HUES48 (cell line): ENCODE measurements around the gene CCL18.
"Not testable (repeated sequence)": the region's sequence is repeated elsewhere in the genome, so short reads cannot be mapped to it uniquely, and the experiment has no call there.

ENCODE experiments used
- H3K27ac ChIP-seq: one replicate; pipeline ENCODE4 v1.7.0; 2013; ENCODE audit warnings: low read depth, low read length, inconsistent platforms
- H3K27me3 ChIP-seq: 2 replicates; pipeline ENCODE4 v1.6.1; 2013; ENCODE audit warnings: mild to moderate bottlenecking, low read length; ENCODE audit not compliant: control insufficient read depth, insufficient read depth
- H3K36me3 ChIP-seq: 2 replicates; pipeline ENCODE4 v1.6.1; 2013; ENCODE audit warnings: low read length; ENCODE audit not compliant: control insufficient read depth, insufficient read depth
- H3K4me1 ChIP-seq: 2 replicates; pipeline ENCODE4 v1.6.1; 2013; ENCODE audit warnings: mild to moderate bottlenecking, low read length; ENCODE audit not compliant: control insufficient read depth, insufficient read depth
- H3K4me3 ChIP-seq: 2 replicates; pipeline ENCODE4 v1.5.1; 2013; ENCODE audit warnings: mild to moderate bottlenecking, low read depth, low read length
- H3K9ac ChIP-seq: 2 replicates; pipeline ENCODE4 v1.6.1; 2013; ENCODE audit warnings: mild to moderate bottlenecking, low read depth, low read length, moderate library complexity
- H3K9me3 ChIP-seq: 2 replicates; pipeline ENCODE4 v1.6.1; 2013; ENCODE audit warnings: low read length; ENCODE audit not compliant: control insufficient read depth, insufficient read depth

Gene CCL18

DNA sequence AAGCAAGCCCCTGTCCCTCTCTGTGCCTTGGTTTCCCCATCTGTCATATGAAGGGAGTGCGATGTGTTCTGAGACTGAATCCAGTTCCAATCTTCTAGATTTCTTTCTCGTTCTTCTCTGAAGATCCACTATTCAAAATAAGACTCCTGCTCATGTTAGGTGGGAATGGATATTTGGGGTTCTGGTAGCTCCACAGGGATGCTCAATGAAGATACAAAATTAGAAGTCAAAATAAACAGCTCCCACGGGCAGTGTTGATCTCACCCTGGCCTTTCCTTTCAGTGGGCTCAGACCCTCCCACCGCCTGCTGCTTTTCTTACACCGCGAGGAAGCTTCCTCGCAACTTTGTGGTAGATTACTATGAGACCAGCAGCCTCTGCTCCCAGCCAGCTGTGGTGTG is 40.2 kb downstream of the CCL18 start:
- H3K27me3 ChIP-seq, H3K9ac ChIP-seq, H3K4me1 ChIP-seq, H3K27ac ChIP-seq, H3K9me3 ChIP-seq, H3K4me3 ChIP-seq, H3K36me3 ChIP-seq: not testable (repeated sequence)

DNA sequence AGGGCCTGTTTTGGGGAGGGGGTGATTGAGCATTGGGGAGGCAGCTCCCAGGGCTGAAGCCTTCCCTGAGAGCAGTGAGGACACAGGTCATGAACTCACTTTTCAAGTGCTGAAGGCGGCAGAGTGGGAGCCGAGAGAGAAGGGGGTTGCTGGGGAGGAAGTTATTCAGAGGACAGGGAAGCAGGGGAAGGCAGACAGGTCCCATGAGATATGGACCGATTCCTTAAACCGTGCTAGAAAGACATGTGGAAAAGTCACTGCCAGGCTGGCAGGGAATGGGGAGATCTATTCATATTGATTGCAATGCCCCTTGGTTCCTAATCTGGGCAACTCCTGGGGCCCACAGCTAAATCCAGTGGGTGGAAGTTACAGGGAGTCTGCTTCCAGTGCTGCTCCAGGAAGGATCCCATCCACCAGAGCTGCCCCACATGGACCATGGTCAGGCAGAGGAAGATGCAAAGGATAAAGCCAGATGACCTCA is 40.7 kb downstream of the CCL18 start:
- Histone ChIP-seq H3K4me1 (no peaks in the 10 kb centered on the region), H3K27me3 (no peaks in the 10 kb centered on the region), H3K27ac (no peak overlapping the region), H3K9ac (no peak overlapping the region), H3K4me3 (no peak overlapping the region), H3K9me3 (no peaks in the 10 kb centered on the region), H3K36me3 (no peaks in the 10 kb centered on the region)

DNA sequence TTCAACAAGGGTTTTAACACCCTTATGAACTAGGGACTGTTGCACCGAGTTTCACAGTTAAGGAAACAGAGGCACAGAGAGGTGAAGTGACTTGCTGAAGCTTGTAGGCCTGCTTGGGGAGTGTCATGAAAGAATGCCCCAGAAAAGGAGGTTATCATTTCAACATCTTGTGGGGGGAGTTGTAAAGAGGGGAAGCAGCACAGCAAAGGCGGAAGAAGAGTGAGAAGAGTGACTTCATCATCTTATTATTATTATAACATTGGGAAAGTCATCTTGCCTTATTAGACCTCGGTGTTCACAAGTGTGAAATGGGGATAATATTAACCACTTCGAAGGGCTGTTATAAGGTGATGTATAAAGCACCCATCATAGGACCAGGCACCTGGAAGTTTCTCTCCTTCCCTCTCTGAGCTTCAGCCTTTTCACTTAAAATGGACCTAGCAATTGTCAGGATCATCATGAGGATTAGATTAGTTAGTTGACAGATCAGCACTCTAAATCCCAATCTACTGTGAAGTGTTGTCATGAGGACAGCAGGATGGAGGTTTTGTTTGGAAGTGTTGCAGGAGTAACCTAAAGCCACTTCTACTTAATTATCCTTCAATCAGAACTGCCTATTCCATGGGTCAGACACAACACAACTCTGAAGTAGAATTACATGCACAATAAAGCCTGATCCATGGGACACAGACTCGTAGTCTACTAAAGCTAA is 41.9 kb downstream of the CCL18 start:
- H3K4me1 ChIP-seq: no peaks in the 10 kb centered on the region
- H3K27me3 ChIP-seq: no peaks in the 10 kb centered on the region
- no peaks in the 10 kb centered on the region for H3K9me3 ChIP-seq
- no peaks in the 10 kb centered on the region for H3K36me3 ChIP-seq
- H3K27ac ChIP-seq: no peak overlapping the region
- no peak overlapping the region for H3K9ac ChIP-seq
- no peak overlapping the region for H3K4me3 ChIP-seq

DNA sequence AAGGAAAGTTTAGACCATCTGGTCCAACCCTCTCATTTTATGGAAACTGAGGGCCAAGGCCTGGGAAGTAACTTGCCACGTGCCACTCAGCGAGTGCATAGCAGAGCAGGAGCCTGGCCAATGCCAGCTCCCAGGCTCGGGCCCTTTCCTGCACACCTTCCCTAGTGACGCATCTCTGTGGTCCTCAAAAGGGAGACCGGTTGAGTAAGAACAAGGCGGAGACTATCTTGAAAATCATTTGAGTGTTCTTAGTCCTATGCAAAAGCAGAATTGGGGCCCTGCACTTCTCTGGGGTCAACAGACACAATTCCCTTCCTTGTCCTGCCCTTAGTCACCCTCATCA is 42.4 kb downstream of the CCL18 start:
- no peaks in the 10 kb centered on the region for H3K4me1 ChIP-seq
- H3K4me3 ChIP-seq: no peak overlapping the region
- no peaks in the 10 kb centered on the region for H3K9me3 ChIP-seq
- no peaks in the 10 kb centered on the region for H3K36me3 ChIP-seq
- H3K27ac ChIP-seq: no peak overlapping the region
- no peaks in the 10 kb centered on the region for H3K27me3 ChIP-seq
- no peak overlapping the region for H3K9ac ChIP-seq

DNA sequence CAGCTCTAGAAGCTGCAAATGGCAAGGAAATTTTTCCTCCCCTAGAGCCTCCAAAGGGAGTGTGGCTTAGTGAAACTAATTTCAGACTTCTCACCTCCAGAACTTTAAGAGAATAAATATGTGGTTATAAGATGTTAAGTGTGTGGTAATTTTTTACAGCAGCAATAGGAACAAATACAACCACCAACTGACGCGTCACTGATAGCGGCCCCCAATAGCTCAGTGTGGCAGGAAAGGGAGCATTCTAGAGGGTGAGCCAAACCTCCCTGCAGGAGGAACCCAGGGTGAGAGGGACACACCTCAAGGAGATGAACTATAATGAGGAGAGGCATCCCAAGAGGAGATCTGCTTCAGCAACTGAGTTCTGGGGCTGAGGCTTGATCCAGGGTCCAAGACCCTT is 43.6 kb downstream of the CCL18 start:
- Histone ChIP-seq H3K27ac (no peak overlapping the region), H3K4me3 (no peak overlapping the region), H3K4me1 (no peaks in the 10 kb centered on the region), H3K27me3 (no peaks in the 10 kb centered on the region), H3K9ac (no peak overlapping the region), H3K36me3 (no peaks in the 10 kb centered on the region), H3K9me3 (no peaks in the 10 kb centered on the region)

DNA sequence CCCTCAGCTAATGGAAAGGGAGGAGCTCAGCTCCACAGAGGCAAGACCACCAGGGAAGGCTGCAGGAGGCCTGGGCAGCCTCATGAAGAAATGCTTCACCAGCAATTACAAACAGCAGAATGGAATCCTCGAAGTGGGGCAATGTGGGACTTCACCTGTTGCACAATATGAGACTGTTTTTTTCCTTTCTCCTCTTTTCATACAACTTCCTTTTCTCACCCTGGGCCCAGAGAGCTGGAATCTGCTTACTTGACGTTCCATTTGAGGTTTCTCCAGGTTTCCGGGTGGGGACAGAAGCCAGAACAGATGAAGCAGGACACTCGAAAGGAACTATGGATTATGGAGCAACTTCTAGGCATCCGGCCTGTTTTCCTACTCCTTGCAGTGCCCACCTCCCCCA is 44.2 kb downstream of the CCL18 start:
- not testable (repeated sequence) for H3K27me3 ChIP-seq, H3K9me3 ChIP-seq, H3K4me1 ChIP-seq, H3K9ac ChIP-seq, H3K4me3 ChIP-seq, H3K36me3 ChIP-seq, H3K27ac ChIP-seq

DNA sequence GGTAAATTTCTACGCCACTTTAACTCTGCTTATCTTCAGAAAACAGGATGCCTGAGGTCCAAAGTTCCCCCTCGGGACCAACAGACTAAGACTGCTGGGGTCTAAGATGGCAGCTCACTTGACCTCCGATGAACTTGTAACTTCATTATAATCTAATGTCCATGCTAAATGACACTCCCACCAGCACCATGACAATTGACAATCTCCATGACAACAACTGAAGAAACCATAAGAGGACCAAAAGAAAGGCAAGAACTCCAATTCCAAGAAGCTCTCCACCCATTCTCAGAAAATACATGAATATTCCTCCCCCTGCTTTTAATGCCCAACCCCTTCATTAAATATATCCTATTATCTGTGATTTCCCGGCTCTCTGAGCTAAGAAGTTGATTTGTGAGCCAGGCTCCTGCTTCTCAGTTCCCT is 47.0 kb downstream of the CCL18 start:
- no peaks in the 10 kb centered on the region for H3K27me3 ChIP-seq
- no peaks in the 10 kb centered on the region for H3K4me1 ChIP-seq
- no peaks in the 10 kb centered on the region for H3K36me3 ChIP-seq
- H3K4me3 ChIP-seq: no peak overlapping the region
- H3K27ac ChIP-seq: no peak overlapping the region
- H3K9ac ChIP-seq: no peak overlapping the region
- H3K9me3 ChIP-seq: no peaks in the 10 kb centered on the region; the same call in 1 of the 2 replicates

DNA sequence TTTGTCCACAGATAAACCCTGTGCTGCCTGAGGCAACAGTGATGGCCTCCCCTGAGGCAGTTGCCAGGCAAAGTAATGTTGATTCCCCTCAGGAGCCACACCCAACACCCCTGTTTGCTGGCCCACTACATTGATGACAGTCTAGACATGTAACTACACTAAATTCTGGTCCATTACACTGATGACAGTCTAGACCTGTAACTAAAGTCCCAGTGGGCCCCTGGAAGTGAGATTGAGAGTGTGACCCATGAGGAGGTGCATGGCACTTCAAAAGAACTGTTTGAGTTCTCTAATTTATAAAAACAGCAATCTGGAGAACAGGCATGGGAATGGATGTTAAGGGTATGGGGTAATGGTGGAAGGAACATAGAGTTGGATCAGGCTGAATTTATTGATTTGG is 48.5 kb downstream of the CCL18 start:
- no peak overlapping the region for H3K4me3 ChIP-seq
- H3K9ac ChIP-seq: no peak overlapping the region
- no peaks in the 10 kb centered on the region for H3K36me3 ChIP-seq
- no peaks in the 10 kb centered on the region for H3K4me1 ChIP-seq
- no peaks in the 10 kb centered on the region for H3K27me3 ChIP-seq
- H3K27ac ChIP-seq: no peak overlapping the region
- no peaks in the 10 kb centered on the region; the same call in 1 of the 2 replicates for H3K9me3 ChIP-seq

DNA sequence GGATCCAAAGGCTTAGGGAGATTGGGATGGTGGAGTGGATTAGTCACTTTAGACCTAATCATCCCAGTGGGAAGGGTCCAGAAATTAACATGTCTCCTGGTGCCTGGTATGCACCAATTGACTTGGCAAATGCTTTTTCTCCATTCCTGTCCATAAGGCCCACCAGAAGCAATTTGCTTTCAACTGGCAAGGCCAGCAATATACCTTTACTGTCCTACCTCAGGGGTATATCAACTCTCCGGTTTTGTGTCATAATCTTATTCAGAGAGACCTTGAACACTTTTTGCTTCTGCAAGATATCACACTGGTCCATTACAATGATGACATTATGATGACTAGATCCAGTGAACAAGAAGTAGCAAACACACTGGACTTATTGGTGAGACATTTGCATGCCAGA is 49.1 kb downstream of the CCL18 start:
- not testable (repeated sequence) for H3K27me3 ChIP-seq, H3K27ac ChIP-seq, H3K4me3 ChIP-seq, H3K36me3 ChIP-seq, H3K9ac ChIP-seq, H3K9me3 ChIP-seq, H3K4me1 ChIP-seq

DNA sequence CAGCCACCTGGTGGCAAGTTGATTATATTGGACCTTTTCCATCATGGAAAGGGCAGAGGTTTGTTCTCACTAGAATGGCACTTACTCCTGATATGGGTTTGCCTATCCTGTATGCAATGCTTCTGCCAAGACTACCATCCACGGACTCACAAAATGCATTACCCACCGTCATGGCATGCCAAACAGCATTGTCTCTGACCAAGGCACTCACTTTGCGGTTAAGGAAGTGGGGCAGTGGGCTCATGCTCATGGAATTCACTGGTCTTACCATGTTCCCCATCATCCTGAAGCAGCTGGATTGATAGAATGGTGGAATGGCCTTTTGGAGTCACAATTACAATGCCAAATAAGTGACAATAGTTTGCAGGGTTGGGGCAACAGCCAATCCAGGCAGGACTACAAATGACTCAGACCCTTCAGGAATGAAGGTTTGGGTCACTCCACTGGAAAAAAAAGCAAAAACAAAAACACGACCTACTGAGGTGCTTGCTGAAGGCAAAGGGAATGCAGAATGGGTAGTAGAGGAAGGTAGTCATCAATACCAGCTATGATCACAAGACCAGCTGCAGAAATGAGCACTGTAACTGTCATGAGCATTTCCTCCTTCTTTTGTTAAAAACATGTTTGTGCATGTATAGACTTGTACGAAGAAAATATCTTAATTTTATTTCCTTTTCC is 51.0 kb downstream of the CCL18 start:
- H3K27ac ChIP-seq, H3K9me3 ChIP-seq, H3K27me3 ChIP-seq, H3K36me3 ChIP-seq, H3K4me1 ChIP-seq, H3K4me3 ChIP-seq, H3K9ac ChIP-seq: not testable (repeated sequence)

DNA sequence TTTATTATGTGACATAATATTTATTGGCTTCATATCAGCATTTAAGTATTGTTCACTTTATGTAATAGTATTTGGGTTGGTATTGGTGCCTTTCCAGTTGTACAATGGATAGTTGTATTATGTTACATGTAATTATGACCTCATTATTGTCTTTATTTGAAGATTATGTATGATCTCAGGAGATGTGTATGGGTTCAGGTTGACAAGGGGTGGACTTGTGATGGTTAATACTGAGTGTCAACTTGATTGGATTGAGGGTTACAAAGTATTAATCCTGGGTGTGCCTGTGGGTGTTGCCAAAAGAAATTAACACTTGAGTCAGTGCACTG is 51.5 kb downstream of the CCL18 start:
- H3K9me3 ChIP-seq, H3K4me3 ChIP-seq, H3K36me3 ChIP-seq, H3K9ac ChIP-seq, H3K27ac ChIP-seq, H3K27me3 ChIP-seq, H3K4me1 ChIP-seq: not testable (repeated sequence)
